GM12873 (cell line): ENCODE data around the gene SLMAP.

Experiments used
- TF ChIP-seq, protein P1 (sequence below): IDR thresholded peaks from 2 replicates; pipeline ENCODE4 v1.5.1; 2012; ENCODE audit warnings: low read depth, mild to moderate bottlenecking, moderate library complexity, low read length, control low read depth; ENCODE audit not compliant: insufficient read depth; ENCODE audit errors: missing control alignments

Gene SLMAP

DNA sequence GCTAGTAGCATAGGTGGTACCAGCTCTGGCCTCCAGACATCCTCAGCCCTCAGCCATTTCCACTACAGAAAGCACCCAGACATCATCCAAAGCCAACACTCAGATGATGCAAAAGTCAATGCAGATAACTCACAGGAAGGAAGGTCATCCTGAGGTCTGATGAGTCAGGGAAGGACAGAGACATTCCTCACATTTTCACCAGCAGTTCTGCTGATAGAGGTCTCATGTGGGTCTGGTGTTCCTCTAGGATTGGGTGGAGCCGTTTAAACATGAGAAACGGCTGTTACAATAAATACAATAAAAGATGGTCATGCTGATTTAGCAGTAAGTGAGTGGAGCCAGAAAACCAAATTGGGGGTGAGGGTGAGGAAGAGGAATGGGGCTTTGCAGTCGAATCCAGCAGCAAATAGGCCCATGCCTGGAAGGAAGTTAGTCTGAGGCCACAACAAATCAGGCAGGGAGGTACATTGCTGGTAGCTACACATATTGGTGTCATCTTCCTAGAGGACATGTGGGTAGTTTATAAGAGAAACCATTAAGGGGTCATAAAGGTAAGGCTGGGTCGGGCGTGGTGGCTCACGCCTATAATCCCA, 218.8 kb downstream of the SLMAP start:
- TF ChIP-seq, protein P1, sequence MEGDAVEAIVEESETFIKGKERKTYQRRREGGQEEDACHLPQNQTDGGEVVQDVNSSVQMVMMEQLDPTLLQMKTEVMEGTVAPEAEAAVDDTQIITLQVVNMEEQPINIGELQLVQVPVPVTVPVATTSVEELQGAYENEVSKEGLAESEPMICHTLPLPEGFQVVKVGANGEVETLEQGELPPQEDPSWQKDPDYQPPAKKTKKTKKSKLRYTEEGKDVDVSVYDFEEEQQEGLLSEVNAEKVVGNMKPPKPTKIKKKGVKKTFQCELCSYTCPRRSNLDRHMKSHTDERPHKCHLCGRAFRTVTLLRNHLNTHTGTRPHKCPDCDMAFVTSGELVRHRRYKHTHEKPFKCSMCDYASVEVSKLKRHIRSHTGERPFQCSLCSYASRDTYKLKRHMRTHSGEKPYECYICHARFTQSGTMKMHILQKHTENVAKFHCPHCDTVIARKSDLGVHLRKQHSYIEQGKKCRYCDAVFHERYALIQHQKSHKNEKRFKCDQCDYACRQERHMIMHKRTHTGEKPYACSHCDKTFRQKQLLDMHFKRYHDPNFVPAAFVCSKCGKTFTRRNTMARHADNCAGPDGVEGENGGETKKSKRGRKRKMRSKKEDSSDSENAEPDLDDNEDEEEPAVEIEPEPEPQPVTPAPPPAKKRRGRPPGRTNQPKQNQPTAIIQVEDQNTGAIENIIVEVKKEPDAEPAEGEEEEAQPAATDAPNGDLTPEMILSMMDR: no peak

- TF ChIP-seq, protein P1: no peak
Observed at GRCh38 chr3:57977818-57978235, 221.7 kb downstream of the SLMAP start.

- TF ChIP-seq, protein P1: no peak
Observed at GRCh38 chr3:57978316-57978715, 222.2 kb downstream of the SLMAP start.
